Measurements from ENCODE around the gene HPSE2.

Gene HPSE2

GRCh38 chr10:98461500-98461842, 774.2 kb downstream of the HPSE2 start:
- DNase-seq (ENCODE audit: low read depth): no peak

DNA sequence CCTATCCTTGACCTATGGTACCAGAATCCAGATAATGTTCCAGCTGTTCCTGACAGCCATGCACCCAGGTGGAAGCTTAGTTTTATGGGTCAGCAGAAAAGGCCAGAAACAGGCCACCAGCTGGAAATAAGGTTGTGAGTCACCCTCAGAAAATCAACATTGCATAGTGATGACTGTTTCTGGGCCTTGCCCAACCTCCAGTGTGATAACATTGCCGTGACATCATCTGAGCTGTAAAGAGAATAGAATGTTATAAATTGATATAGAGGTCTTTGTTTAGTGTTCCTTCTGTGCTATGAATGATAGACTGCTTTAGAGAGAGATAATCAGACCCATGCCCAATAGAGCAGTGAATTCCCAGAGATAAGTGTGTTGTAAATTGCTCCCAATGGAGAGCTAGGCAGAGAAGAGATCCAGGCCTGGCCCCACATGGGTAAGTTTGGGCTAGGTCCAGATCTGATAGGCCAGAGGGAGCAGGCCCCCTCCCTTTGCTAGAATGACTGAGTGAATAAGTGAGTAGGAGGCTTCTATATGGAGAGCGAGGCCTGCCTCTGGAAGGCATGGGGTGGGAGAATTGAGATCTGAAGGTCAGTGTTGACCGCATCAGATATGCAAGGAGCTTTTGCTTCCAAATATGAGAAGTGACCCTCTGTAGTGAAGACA, 774.7 kb downstream of the HPSE2 start:
- no peak for DNase-seq (ENCODE audit: low read depth)

DNA sequence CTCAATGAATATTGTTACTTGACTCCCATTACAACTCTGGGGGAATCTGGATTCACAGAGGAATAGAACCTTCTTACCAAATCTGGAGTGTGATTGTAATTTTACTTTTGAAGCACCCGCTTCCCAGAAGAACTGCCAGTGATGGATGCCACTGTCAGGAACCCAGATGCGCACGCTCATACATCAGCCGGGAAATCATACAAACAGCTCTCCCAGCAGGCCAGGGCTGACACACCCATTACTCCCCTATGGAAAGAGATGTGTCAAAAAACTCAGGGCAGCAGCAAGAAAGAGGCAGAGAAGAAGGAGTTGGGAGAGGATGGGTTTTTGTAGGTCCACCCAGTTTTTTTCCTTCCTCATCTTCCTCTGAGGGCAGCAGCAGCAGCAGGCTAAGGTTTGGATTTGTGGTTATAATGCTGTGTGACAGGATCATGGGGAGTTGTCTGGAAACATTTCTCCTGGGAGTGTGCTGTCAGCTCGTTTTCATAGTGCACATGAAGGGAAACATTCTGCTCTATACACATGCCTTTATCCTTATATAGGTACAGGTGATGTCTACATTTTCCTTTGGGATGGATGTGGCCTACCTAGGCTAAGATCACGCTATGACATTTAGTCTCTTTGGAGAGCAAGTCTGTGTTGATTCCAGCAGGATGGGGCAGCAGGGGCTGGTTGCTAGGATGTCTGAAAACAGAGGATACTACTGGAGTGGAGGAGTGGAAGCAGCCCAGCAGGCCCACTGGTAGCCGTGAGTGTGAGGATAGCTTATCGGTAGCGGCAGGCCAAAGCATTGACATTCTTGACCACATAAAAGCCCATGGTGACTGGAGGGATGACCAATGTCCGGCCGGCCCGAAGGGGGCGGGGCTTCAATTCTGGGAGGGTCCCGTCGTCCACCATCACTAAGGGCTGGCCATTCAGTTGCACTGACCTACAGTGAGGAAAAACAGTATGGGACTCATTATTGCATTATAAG, 776.6 kb downstream of the HPSE2 start:
- DNase-seq (ENCODE audit: low read depth): no peak

DNA sequence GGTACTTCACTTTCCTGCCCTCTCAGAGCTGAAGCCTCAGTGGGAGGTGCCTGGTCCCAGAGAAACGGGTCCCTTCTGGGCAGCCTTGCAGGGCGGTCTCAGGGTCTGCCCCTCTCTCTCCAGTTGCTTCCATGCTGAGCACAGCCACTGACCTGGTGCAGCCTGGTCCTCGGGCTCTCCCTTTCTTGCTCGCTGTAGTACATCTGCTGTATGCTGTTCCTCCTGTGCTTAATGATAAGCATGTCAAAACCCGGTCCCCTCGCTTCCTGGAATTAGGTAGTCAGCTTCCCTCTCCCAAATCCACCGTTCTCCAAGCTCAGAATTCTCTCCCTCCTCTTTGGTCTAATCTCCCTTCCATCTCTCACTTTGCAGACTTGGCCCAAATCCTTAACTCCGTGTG, 777.9 kb downstream of the HPSE2 start:
- no peak for DNase-seq (ENCODE audit: low read depth)

GRCh38 chr10:98456686-98457482, 778.8 kb downstream of the HPSE2 start:
- DNase-seq (ENCODE audit: low read depth): no peak

DNA sequence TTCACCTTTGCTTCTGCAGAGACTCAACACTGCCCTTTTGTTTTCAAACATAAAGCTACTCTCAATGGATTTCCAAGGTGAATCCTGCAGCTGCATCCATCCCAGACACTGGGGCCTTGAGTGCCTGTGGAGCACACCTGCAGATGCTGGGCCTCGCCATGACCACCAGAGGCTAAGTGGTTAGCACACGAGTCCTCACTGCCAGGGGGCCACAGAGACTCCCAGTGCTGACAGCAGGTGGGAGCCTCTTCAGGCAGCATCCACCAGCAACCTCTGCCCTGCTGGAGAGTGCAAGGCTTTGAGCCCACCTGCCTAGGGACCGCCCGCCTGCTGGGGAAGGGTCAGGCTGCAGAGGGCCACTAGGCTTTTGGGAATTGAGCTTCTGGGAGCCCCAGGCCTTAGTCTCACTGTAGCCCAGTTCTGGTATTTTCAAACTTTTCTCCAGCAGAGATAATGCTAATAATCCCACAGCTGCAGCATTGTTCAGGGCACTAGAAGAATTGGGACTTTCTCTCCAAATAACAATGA, 779.5 kb downstream of the HPSE2 start:
- no peak for DNase-seq (ENCODE audit: low read depth)

DNA sequence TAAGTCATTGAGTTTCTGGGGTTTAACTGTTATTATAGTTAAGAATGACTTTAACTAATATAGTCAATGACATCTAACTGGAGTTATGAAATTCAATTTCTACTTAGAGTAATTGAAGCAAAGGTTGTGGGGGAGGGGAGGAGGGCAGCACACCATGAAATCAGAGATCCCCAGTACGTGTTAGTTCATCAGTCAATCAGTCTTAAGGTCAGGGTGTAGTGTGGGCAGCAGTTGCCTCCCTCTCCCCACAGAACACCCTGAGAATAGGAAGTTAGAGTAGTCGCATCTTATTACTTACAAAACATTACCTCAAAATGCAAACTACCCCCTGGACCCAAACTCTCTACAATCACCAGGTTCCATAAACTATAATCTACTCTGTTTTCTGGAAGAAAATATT, 781.9 kb downstream of the HPSE2 start:
- no peak for DNase-seq (ENCODE audit: low read depth)

- DNase-seq (ENCODE audit: low read depth): no peak
These were observed 785.0 kb downstream of the HPSE2 start for GRCh38 chr10:98450618-98451017.

- no peak for DNase-seq (ENCODE audit: low read depth)
These were observed 786.4 kb downstream of the HPSE2 start for GRCh38 chr10:98449287-98449686.

DNA sequence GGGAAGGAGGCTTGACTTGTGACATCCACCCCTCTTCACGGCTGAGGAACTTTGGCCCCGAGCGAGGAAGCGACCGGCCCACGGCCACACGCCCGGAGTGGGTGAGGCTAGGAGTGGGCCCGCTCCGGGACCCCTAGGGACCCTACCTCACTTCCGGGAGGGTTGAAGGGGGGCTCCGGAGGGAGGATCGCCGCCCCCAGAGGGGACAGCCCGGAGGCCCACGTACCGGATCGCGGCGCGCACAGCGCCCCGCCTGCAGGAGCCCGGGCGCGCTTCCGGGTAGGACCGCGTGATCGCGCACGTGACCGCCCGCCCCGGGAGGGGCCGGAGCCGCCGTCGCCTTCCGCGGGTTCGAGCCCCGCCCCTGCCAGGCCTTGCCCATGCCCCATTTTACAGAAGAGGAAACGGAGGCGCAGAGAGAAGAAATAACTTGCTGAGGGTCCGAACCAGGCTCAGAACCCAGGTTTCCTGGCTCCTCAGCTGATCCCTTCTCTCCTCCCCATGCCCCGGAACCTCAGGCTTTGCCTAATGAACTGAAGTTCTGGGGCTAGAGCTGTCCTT, 788.9 kb downstream of the HPSE2 start, which contains the start of gene HPS1:
Gene HPS1 (minus strand): TSS at position 275 of the 561 bp plus-strand sequence. CDS start 3,695 bp downstream, outside the sequence.
- peak; percentile 73 for DNase-seq (ENCODE audit: low read depth)

GRCh38 chr10:98446151-98446660, 789.4 kb downstream of the HPSE2 start:
- no peak for DNase-seq (ENCODE audit: low read depth)

- DNase-seq (ENCODE audit: low read depth): no peak
These were observed 790.3 kb downstream of the HPSE2 start for GRCh38 chr10:98445200-98445812.

GRCh38 chr10:98444314-98445006, 791.2 kb downstream of the HPSE2 start:
- DNase-seq (ENCODE audit: low read depth): no peak

GRCh38 chr10:98438715-98439114, 796.9 kb downstream of the HPSE2 start:
- no peak for DNase-seq (ENCODE audit: low read depth)

DNA sequence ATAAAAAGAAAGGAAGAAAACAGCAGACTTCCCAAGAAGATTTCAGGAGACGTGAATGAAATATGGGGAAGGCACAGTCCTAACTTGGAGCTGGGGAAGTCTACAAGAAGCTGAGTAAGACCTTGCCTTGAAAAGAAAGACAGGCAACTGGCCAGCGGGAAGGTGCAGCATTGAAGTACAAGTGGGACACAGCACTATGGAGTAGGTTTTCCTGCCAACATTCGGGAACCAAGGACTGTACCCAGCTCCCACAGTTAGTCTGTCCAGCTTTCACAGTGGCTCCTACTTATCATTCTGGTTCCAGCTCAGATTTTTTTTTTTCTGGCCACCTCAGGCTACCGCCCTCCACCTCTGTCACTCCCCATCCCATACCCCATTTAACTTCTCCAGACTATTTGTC, 798.9 kb downstream of the HPSE2 start:
- DNase-seq (ENCODE audit: low read depth): no peak

- DNase-seq (ENCODE audit: low read depth): no peak
These were observed 800.5 kb downstream of the HPSE2 start for GRCh38 chr10:98435178-98435577.

GRCh38 chr10:98433881-98434732, 801.5 kb downstream of the HPSE2 start:
- DNase-seq (ENCODE audit: low read depth): no peak

DNA sequence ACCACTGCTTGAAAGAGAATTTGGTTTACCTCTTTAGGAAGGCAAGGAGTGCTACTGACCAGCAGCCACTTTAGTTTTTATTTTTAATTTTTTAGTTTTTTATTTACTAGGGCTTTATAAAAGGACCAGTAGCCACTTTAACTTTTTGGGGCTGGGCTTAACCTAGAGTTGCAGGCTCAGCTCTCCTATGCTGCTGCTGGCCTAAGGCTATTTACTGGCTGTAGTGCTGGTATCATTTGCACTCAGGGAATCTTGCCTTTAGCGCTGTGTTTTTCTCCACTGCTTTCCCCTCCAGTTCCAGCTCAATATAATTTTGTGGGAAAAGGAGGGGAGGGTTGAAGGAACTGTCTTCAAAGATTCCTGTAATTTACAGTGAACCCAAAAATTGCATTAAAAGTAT, 802.3 kb downstream of the HPSE2 start:
- no peak for DNase-seq (ENCODE audit: low read depth)

DNA sequence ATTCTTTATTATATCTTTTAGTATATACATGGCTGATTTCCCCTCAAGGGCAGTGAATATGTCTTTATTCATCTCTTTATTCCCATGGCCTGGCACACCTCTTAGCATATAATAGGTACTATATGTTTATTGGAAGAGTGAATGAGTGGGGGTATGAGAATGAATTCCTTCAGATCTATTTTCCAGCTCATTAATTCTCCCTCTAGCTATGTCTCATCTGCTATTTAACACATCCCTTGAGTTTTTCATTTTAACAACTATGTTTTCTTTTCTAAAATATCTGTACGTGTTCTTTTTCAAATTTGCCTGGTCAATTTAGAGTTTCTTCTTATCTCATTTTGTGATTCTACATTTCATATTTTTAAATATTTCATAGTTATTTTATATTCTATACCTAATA, 803.3 kb downstream of the HPSE2 start:
- no peak for DNase-seq (ENCODE audit: low read depth)

DNA sequence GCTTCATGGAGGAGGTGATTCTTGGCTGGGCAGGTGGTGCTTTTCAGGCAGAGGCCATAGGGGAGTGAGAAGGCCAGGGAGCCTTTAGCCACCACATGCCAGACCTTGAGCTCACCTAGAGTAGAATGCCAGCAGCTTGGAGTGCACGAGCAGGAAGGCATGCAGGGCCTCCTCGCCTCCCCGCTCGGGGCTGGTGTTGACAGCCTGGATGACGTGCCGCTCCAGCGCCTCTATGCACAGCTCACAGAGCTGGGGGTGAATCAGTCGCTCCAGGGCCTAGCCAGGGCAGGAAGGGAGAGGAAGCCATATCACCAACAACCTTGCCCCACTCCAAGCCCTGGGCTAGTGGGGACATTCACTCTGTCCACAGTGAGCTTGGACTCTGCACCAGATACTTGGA, 804.6 kb downstream of the HPSE2 start:
- no peak for DNase-seq (ENCODE audit: low read depth)
